MM.1S (cell line): Measurements from ENCODE around the gene STX1B.
A peak's percentile ranks its signal among the peaks of the same experiment; 100 is the strongest.

Source experiments
- DNase-seq: peaks from one replicate; pipeline ENCODE4 v3.0.0-alpha.2; 2015
- H2AFZ ChIP-seq: fragments of 300-600 bp; sonication (generic); 2 replicates; pipeline ENCODE4 v1.6.0; 2016; ENCODE audit warnings: antibody characterized with exemption, low read length
- H3F3A ChIP-seq: fragments of 300-600 bp; sonication (generic); 2 replicates; pipeline ENCODE4 v1.6.1; 2016; ENCODE audit warnings: mild to moderate bottlenecking, antibody characterized with exemption, low read length, moderate library complexity, mixed read lengths; ENCODE audit not compliant: insufficient read depth
- H3K27ac ChIP-seq: fragments of 300-600 bp; sonication (generic); 2 replicates; pipeline ENCODE4 v1.5.1; 2016; ENCODE audit warnings: mild to moderate bottlenecking, low read length
- H3K27me3 ChIP-seq: fragments of 300-600 bp; sonication (generic); replicated peaks from 2 replicates; pipeline ENCODE4 v1.6.0; 2016; ENCODE audit warnings: low read length; ENCODE audit not compliant: insufficient read depth
- H3K36me3 ChIP-seq: fragments of 300-600 bp; sonication (generic); replicated peaks from 2 replicates; pipeline ENCODE4 v1.6.1; 2016; ENCODE audit warnings: mild to moderate bottlenecking, low read length, mixed read lengths; ENCODE audit not compliant: insufficient read depth
- H3K4me1 ChIP-seq: fragments of 300-600 bp; sonication (generic); 2 replicates; pipeline ENCODE4 v1.6.1; 2016; ENCODE audit warnings: low read length, mixed read lengths
- H3K4me2 ChIP-seq: fragments of 300-600 bp; sonication (generic); 2 replicates; pipeline ENCODE4 v1.6.0; 2016; ENCODE audit warnings: low read depth, low read length
- H3K4me3 ChIP-seq: fragments of 300-600 bp; sonication (generic); 2 replicates; pipeline ENCODE4 v1.5.1; 2016; ENCODE audit warnings: low read length, mixed read lengths
- H3K79me2 ChIP-seq: fragments of 300-600 bp; sonication (generic); 2 replicates; pipeline ENCODE4 v1.6.1; 2016; ENCODE audit warnings: mixed run types, low read length, mixed read lengths
- H3K9ac ChIP-seq: fragments of 300-600 bp; sonication (generic); 2 replicates; pipeline ENCODE4 v1.6.1; 2016; ENCODE audit warnings: low read length, mixed read lengths
- H3K9me2 ChIP-seq: fragments of 300-600 bp; sonication (generic); replicated peaks from 2 replicates; pipeline ENCODE4 v1.6.1; 2016; ENCODE audit warnings: mild to moderate bottlenecking, low read length, mixed read lengths; ENCODE audit not compliant: insufficient read depth
- H3K9me3 ChIP-seq: fragments of 300-600 bp; sonication (generic); replicated peaks from 2 replicates; pipeline ENCODE4 v1.6.1; 2016; ENCODE audit warnings: mild to moderate bottlenecking, low read length, mixed read lengths; ENCODE audit not compliant: insufficient read depth
- H4K20me1 ChIP-seq: fragments of 300-600 bp; sonication (generic); 2 replicates; pipeline ENCODE4 v1.6.1; 2016; ENCODE audit warnings: mild to moderate bottlenecking, low read length, moderate library complexity, mixed read lengths; ENCODE audit not compliant: insufficient read depth
- CTCF ChIP-seq: fragments of 300-600 bp; sonication (generic); IDR thresholded peaks from 2 replicates; pipeline ENCODE4 v1.5.1; 2016; ENCODE audit warnings: antibody characterized with exemption, low read length, mixed read lengths
- EZH2 ChIP-seq: fragments of 300-600 bp; sonication (generic); optimal IDR thresholded peaks from 2 replicates; pipeline ENCODE3; 2017; ENCODE audit warnings: low read depth, mild to moderate bottlenecking, antibody characterized with exemption, low read length, mixed read lengths
- EZH2phosphoT487 ChIP-seq: fragments of 300-600 bp; sonication (generic); IDR thresholded peaks from 2 replicates; pipeline ENCODE4 v1.6.1; 2018; ENCODE audit warnings: antibody characterized with exemption, low read length

STX1B gene

DNA sequence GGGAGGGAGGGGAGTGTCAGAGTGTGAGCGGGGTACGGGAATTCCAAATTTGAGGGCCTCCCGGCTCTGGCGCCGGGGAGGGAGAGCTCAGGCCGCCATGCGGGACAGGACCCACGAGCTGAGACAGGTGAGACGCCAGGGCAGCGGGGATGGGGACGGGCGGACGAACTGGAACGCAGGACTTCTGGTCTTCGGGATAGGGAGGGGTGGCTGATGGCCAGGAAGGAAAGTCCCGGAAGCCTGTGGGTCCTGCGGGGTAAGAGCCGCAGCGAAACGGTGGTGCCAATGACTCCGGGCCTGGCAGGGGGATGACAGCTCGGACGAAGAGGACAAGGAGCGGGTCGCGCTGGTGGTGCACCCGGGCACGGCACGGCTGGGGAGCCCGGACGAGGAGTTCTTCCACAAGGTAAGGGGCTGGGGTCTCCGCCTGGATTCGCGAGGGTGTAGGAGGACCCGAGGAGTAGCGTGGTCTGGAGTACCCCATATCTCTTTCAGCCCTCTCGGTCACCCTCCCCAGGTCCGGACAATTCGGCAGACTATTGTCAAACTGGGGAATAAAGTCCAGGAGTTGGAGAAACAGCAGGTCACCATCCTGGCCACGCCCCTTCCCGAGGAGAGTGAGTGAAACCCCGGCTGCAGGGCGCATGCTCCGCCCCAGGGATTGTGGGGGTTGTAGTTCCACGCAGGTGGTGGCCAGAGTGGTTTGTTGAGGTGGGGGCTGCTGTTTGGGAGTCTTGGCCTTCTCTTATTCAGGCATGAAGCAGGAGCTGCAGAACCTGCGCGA, 23.5 kb upstream of the STX1B start:
- Histone ChIP-seq H3K4me2 (peak overlapping the region; percentile 99), H2AFZ (peak overlapping the region; percentile 98), H3K36me3 (no peaks in the 10 kb centered on the region), H3K4me1 (0 out of 2 replicates have a peak, but pooled peaks cover 5% of the 10 kb centered on the region), H3F3A (peaks cover 13% of the 10 kb centered on the region; the same call in 1 of the 2 replicates), H3K27ac (peak overlapping the region; percentile 30; the same call in 1 of the 2 replicates), H3K9me3 (no peaks in the 10 kb centered on the region), H3K9me2 (no peaks in the 10 kb centered on the region), H3K9ac (peak overlapping the region; percentile 76; the same call in 1 of the 2 replicates), H3K79me2 (peaks cover 14% of the 10 kb centered on the region), H4K20me1 (no peaks in the 10 kb centered on the region), H3K4me3 (peak overlapping the region; percentile 100), H3K27me3 (no peaks in the 10 kb centered on the region)
- TF ChIP-seq EZH2 (no peak), CTCF (no peak), EZH2phosphoT487 (no peak)
- DNase-seq = peak; percentile 89

GRCh38 chr16:31032736-31033708, 22.6 kb upstream of the STX1B start, which contains the start of gene STX4:
TSS of gene STX4 (plus strand) at chr16:31033558. CDS start at chr16:31033806, 248 bp downstream.
- H3K36me3 ChIP-seq = no peaks in the 10 kb centered on the region
- DNase-seq = peak; percentile 98
- peaks cover 13% of the 10 kb centered on the region; the same call in 1 of the 2 replicates for H3F3A ChIP-seq
- peak within 1 kb of the TSS; percentile 76 for H3K9ac ChIP-seq
- H2AFZ ChIP-seq = peak within 1 kb of the TSS; percentile 98
- H3K79me2 ChIP-seq = peaks cover 14% of the 10 kb centered on the region
- no peaks in the 10 kb centered on the region for H4K20me1 ChIP-seq
- TF ChIP-seq EZH2phosphoT487 (no peak), CTCF (no peak), EZH2 (no peak)
- H3K4me1 ChIP-seq = 0 out of 2 replicates have a peak, but pooled peaks cover 5% of the 10 kb centered on the region
- peak within 1 kb of the TSS; percentile 61; the same call in 1 of the 2 replicates for H3K27ac ChIP-seq
- peak within 1 kb of the TSS; percentile 99 for H3K4me2 ChIP-seq
- H3K9me2 ChIP-seq = no peaks in the 10 kb centered on the region
- no peaks in the 10 kb centered on the region for H3K27me3 ChIP-seq
- peak within 1 kb of the TSS; percentile 100 for H3K4me3 ChIP-seq
- H3K9me3 ChIP-seq = no peaks in the 10 kb centered on the region

DNA sequence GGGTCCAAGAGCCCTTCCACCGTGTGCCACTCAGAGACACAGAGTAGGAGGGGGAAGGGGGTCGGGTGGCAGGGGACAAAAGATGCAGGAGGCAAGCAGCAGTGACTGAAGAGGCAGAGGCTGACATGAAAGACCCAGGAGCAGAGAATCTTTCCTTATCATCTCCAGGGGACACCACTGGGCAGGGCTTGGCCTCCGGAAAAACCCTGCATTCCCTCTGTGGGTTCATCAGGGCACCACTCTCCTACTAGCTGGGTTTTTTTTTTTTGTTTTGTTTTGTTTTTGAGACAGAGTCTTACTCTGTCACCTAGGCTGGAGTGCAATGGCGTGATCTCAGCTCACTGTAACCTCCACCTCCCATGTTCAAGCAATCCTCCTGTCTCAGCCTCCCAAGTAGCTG, 20.8 kb upstream of the STX1B start:
- peaks cover 14% of the 10 kb centered on the region for H3K79me2 ChIP-seq
- H4K20me1 ChIP-seq = no peaks in the 10 kb centered on the region
- H3K4me3 ChIP-seq = no peak overlapping the region
- H3K4me1 ChIP-seq = 0 out of 2 replicates have a peak, but pooled peaks cover 5% of the 10 kb centered on the region
- no peaks in the 10 kb centered on the region for H3K27me3 ChIP-seq
- H3K9me3 ChIP-seq = no peaks in the 10 kb centered on the region
- peaks cover 13% of the 10 kb centered on the region; the same call in 1 of the 2 replicates for H3F3A ChIP-seq
- no peak overlapping the region for H3K4me2 ChIP-seq
- no peaks in the 10 kb centered on the region for H3K36me3 ChIP-seq
- H2AFZ ChIP-seq = no peak overlapping the region
- H3K9me2 ChIP-seq = no peaks in the 10 kb centered on the region
- H3K27ac ChIP-seq = no peak overlapping the region
- no peak overlapping the region for H3K9ac ChIP-seq
- TF ChIP-seq CTCF (no peak), EZH2 (no peak), EZH2phosphoT487 (no peak)
- DNase-seq = no peak
